HEK293 (cell line): Measurements from ENCODE around the gene ARHGAP30.
"Not testable (repeated sequence)": the region's sequence is repeated elsewhere in the genome, so short reads cannot be mapped to it uniquely, and the experiment has no call there.

Experiments used
- CTCF ChIA-PET: fragments of 350-600 bp; formaldehyde crosslinking; extraction: SDS; loops from one replicate; lab custom pipeline; 2021; ENCODE audit warnings: antibody characterized with exemption; lab: Yijun Ruan, JAX
- POLR2A ChIA-PET: fragments of 300-600 bp; formaldehyde crosslinking; extraction: SDS; loops from one replicate; lab custom pipeline; 2020; ENCODE audit warnings: antibody characterized with exemption, inconsistent platforms; lab: Yijun Ruan, JAX
- H3K27ac ChIP-seq: fragments of 200-500 bp; sonication (Bioruptor generic); 2 replicates; pipeline ENCODE4 v1.5.1; 2014; ENCODE audit warnings: low read depth, low read length, control low read depth, inconsistent platforms; ENCODE audit errors: extremely low read depth
- H3K36me3 ChIP-seq, 2 experiments: fragments of 200-500 bp in 1 of 2; sonication (Bioruptor generic) in 1 of 2; 1 replicate in 1 of 2; 2 replicates in 1 of 2; pipeline ENCODE4 v1.5.1; 2014 to 2017; ENCODE audit warnings: inconsistent platforms in 2 of 2, low read length in 2 of 2; ENCODE audit not compliant: control insufficient read depth in 2 of 2, insufficient read depth in 1 of 2
- H3K4me1 ChIP-seq: fragments of 200-500 bp; sonication (Bioruptor generic); 2 replicates; pipeline ENCODE4 v1.5.1; 2014; ENCODE audit warnings: mild to moderate bottlenecking, low read length, inconsistent platforms; ENCODE audit not compliant: control insufficient read depth, insufficient read depth
- H3K4me3 ChIP-seq: 2 replicates; pipeline ENCODE4 v1.5.1; 2011; ENCODE audit warnings: low read depth, mild to moderate bottlenecking, control low read depth, low read length, moderate library complexity
- H3K9me3 ChIP-seq: fragments of 200-500 bp; sonication (Bioruptor generic); 2 replicates; pipeline ENCODE4 v1.5.1; 2014; ENCODE audit warnings: low read depth, low read length, inconsistent platforms; ENCODE audit not compliant: control insufficient read depth, insufficient read depth
- PRDM10 ChIP-seq: fragments of 450-650 bp; formaldehyde crosslinking; IDR thresholded peaks from 2 replicates; pipeline ENCODE4 v1.5.1; 2016; ENCODE audit warnings: missing biosample characterization, missing genetic modification characterization
- ZNF692 ChIP-seq: fragments of 450-650 bp; formaldehyde crosslinking; IDR thresholded peaks from 2 replicates; pipeline ENCODE4 v1.5.1; 2016; ENCODE audit warnings: missing biosample characterization, missing genetic modification characterization
- ZNF791 ChIP-seq: fragments of 450-650 bp; formaldehyde crosslinking; IDR thresholded peaks from 2 replicates; pipeline ENCODE4 v1.5.1; 2016; ENCODE audit warnings: missing biosample characterization, missing genetic modification characterization
- ZSCAN16 ChIP-seq: fragments of 450-650 bp; formaldehyde crosslinking; IDR thresholded peaks from 2 replicates; pipeline ENCODE4 v1.5.1; 2016; ENCODE audit warnings: missing biosample characterization, missing genetic modification characterization

The ARHGAP30 gene

GRCh38 chr1:161018631-161018930 is 51.1 kb downstream of the ARHGAP30 start (continued):
- no peak for TF ChIP-seq ZNF692 (tag by site-specific recombination)
- TF ChIP-seq ZNF791 (tag by site-specific recombination), result no peak
- TF ChIP-seq, all 188 proteins: peak for 0

- no peak overlapping the region for H3K4me3 ChIP-seq
- no peaks in the 10 kb centered on the region for H3K9me3 ChIP-seq
- H3K4me1 ChIP-seq, result 0 out of 2 replicates have a peak, but pooled peaks cover 2% of the 10 kb centered on the region
- H3K27ac ChIP-seq, result no peak overlapping the region
- POLR2A ChIA-PET, result interaction anchor here (0.6 to 1.4 kb wide), 3 partner anchors 21 to 100 kb away, joined by 3 read pairs; partner anchors contain the start of genes NIT1, PFDN2 and TSTD1
- H3K36me3 ChIP-seq, result no peaks in the 10 kb centered on the region
- CTCF ChIA-PET, result interaction anchor here (0.9 to 1.6 kb wide), 3 partner anchors 20 to 28 kb away, joined by 3 to 7 read pairs (median 3); partner anchors contain the start of gene USF1
- TF ChIP-seq ZSCAN16 (tag by site-specific recombination), result no peak
- TF ChIP-seq PRDM10 (tag by site-specific recombination), result peak; percentile 49; the same call in 1 of the 2 replicates
- TF ChIP-seq, all 188 proteins: peak for 1
Observed at GRCh38 chr1:161017756-161018630, 51.7 kb downstream of the ARHGAP30 start.

GRCh38 chr1:161017181-161017580 is 52.5 kb downstream of the ARHGAP30 start:
- H3K4me1 ChIP-seq, H3K9me3 ChIP-seq, H3K4me3 ChIP-seq, CTCF ChIA-PET, H3K36me3 ChIP-seq, POLR2A ChIA-PET, H3K27ac ChIP-seq: not testable (repeated sequence)

- H3K4me1 ChIP-seq, POLR2A ChIA-PET, H3K4me3 ChIP-seq, H3K27ac ChIP-seq, H3K9me3 ChIP-seq, H3K36me3 ChIP-seq: not testable (repeated sequence)
- peak; percentile 39; the same call in 1 of the 2 replicates for TF ChIP-seq PRDM10 (tag by site-specific recombination)
- CTCF ChIA-PET, result interaction anchor here (1.4 kb wide), 1 partner anchor 20 kb away, joined by 4 read pairs; no protein-coding TSS in a partner anchor
Observed at GRCh38 chr1:161016683-161017082, 53.0 kb downstream of the ARHGAP30 start.
